Measurements from ENCODE around the gene ARNT2. TPM values are rescaled to one million over a fixed set of nuclear protein-coding genes. Genes with fewer than 3 reads are reported as not detected.

The ARNT2 gene
- polyA plus RNA-seq, 2 of the 4 experiments (the other 2 are of a cell fraction), result 8.9 to 17.0 TPM

DNA sequence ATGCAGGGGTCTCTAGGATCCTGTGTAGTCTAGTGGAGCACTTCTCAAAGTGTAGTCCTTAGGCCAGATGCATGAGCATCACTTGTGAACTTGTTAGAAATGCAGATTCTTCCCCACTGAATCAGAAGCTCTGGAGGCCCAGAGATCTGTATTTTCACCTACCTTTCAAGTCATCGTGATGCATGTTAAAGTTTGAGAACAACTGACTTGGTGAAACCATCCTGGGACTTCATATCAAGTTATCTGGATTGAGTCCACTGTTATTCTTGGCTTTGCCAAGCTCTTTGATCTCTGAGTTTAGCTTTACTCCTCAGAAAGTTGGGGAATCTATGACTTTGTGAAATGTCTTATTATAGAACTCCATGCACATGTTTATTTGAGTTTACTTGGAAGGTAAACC is 78.5 kb downstream of the ARNT2 start:
- peaks cover 15% of the 10 kb centered on the region; the same call in 2 of the 3 replicates for H3K4me1 ChIP-seq
- CTCF ChIA-PET, result interaction anchor here (0.8 to 5.2 kb wide), 11 partner anchors 8 to 783 kb away, joined by 3 to 33 read pairs (median 4); no protein-coding TSS in a partner anchor
- WGBS (ENCODE audit: missing lambda C conversion rate), result 84% methylated on average over 1 of the region's 1 CpG
- no peak overlapping the region for H3K4me3 ChIP-seq
- H3K9me3 ChIP-seq, result no peaks in the 10 kb centered on the region
- H3K27ac ChIP-seq, result no peak overlapping the region
- no peak overlapping the region for H3K4me2 ChIP-seq
- POLR2A ChIA-PET, result no interaction called here
- FAIRE-seq (no peak), DNase-seq (ENCODE audit: low read depth in 1 of 2, low spot score in 1 of 2) (no peak), ATAC-seq (no peak)
- TF ChIP-seq, protein P1, sequence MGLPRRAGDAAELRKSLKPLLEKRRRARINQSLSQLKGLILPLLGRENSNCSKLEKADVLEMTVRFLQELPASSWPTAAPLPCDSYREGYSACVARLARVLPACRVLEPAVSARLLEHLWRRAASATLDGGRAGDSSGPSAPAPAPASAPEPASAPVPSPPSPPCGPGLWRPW (IDR thresholded peaks at IDR 0.05), result no peak
- no peak for TF ChIP-seq HOXA7 (CRISPR knock-in tag; IDR thresholded peaks at IDR 0.05)
- no peak for TF ChIP-seq SREBF2 (IDR thresholded peaks at IDR 0.05)
- TF ChIP-seq, protein P2, sequence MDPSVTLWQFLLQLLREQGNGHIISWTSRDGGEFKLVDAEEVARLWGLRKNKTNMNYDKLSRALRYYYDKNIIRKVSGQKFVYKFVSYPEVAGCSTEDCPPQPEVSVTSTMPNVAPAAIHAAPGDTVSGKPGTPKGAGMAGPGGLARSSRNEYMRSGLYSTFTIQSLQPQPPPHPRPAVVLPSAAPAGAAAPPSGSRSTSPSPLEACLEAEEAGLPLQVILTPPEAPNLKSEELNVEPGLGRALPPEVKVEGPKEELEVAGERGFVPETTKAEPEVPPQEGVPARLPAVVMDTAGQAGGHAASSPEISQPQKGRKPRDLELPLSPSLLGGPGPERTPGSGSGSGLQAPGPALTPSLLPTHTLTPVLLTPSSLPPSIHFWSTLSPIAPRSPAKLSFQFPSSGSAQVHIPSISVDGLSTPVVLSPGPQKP (IDR thresholded peaks at IDR 0.05; ENCODE audit: low read depth, low read length), result no peak
- TF ChIP-seq, protein P3, sequence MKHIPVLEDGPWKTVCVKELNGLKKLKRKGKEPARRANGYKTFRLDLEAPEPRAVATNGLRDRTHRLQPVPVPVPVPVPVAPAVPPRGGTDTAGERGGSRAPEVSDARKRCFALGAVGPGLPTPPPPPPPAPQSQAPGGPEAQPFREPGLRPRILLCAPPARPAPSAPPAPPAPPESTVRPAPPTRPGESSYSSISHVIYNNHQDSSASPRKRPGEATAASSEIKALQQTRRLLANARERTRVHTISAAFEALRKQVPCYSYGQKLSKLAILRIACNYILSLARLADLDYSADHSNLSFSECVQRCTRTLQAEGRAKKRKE (CRISPR knock-in tag; IDR thresholded peaks at IDR 0.05; ENCODE audit: low read depth), result no peak
- TF ChIP-seq JUN (IDR thresholded peaks at IDR 0.05), result no peak
- TF ChIP-seq, protein P4, sequence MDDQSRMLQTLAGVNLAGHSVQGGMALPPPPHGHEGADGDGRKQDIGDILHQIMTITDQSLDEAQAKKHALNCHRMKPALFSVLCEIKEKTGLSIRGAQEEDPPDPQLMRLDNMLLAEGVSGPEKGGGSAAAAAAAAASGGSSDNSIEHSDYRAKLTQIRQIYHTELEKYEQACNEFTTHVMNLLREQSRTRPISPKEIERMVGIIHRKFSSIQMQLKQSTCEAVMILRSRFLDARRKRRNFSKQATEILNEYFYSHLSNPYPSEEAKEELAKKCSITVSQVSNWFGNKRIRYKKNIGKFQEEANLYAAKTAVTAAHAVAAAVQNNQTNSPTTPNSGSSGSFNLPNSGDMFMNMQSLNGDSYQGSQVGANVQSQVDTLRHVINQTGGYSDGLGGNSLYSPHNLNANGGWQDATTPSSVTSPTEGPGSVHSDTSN (IDR thresholded peaks at IDR 0.05), result no peak
- TF ChIP-seq ZC3H11A (IDR thresholded peaks at IDR 0.05), result no peak
- TF ChIP-seq, protein P5, sequence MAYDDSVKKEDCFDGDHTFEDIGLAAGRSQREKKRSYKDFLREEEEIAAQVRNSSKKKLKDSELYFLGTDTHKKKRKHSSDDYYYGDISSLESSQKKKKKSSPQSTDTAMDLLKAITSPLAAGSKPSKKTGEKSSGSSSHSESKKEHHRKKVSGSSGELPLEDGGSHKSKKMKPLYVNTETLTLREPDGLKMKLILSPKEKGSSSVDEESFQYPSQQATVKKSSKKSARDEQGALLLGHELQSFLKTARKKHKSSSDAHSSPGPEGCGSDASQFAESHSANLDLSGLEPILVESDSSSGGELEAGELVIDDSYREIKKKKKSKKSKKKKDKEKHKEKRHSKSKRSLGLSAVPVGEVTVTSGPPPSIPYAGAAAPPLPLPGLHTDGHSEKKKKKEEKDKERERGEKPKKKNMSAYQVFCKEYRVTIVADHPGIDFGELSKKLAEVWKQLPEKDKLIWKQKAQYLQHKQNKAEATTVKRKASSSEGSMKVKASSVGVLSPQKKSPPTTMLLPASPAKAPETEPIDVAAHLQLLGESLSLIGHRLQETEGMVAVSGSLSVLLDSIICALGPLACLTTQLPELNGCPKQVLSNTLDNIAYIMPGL (CRISPR knock-in tag; IDR thresholded peaks at IDR 0.05; ENCODE audit: borderline replicate concordance), result no peak
- TF ChIP-seq, protein P6, sequence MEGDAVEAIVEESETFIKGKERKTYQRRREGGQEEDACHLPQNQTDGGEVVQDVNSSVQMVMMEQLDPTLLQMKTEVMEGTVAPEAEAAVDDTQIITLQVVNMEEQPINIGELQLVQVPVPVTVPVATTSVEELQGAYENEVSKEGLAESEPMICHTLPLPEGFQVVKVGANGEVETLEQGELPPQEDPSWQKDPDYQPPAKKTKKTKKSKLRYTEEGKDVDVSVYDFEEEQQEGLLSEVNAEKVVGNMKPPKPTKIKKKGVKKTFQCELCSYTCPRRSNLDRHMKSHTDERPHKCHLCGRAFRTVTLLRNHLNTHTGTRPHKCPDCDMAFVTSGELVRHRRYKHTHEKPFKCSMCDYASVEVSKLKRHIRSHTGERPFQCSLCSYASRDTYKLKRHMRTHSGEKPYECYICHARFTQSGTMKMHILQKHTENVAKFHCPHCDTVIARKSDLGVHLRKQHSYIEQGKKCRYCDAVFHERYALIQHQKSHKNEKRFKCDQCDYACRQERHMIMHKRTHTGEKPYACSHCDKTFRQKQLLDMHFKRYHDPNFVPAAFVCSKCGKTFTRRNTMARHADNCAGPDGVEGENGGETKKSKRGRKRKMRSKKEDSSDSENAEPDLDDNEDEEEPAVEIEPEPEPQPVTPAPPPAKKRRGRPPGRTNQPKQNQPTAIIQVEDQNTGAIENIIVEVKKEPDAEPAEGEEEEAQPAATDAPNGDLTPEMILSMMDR (IDR thresholded peaks at IDR 0.05), result no peak
- no peak for TF ChIP-seq BHLHE40 (IDR thresholded peaks at IDR 0.05; ENCODE audit: low read depth, low read length)
- TF ChIP-seq, protein P7, sequence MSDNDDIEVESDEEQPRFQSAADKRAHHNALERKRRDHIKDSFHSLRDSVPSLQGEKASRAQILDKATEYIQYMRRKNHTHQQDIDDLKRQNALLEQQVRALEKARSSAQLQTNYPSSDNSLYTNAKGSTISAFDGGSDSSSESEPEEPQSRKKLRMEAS (IDR thresholded peaks at IDR 0.05), result no peak
- no peak for TF ChIP-seq RARB (CRISPR knock-in tag; IDR thresholded peaks at IDR 0.05)
- no peak for TF ChIP-seq HEYL (CRISPR knock-in tag; IDR thresholded peaks at IDR 0.05)
- no peak for TF ChIP-seq FOSL2 (IDR thresholded peaks at IDR 0.05)
- TF ChIP-seq FOSL2 (CRISPR knock-in tag; IDR thresholded peaks at IDR 0.05), result no peak

DNA sequence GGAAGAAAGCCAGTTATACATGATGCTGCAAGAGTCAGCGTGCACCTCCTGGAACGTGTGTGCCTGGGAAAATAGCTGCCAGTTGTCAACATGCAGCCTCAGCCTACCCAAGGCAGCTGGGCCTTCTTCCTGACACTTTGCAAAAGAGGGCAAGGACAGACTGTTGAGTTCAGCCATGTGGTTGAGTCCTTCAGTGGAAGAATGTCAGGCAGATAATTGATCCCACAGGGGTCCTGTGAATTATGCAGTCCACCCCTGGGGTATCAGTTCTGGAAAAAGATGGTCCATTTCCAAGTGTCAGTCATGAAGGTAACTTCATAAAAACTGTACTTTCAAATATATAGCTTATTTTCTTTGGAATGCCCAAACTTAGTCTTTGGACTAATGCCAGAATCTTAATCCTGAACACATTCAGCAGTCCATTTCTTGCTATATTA is 79.6 kb downstream of the ARNT2 start:
- no peaks in the 10 kb centered on the region for H3K9me3 ChIP-seq
- H3K27ac ChIP-seq, result no peak overlapping the region
- H3K4me1 ChIP-seq, result peaks cover 21% of the 10 kb centered on the region
- POLR2A ChIA-PET, result no interaction called here
- 96% methylated on average over 2 of the region's 2 CpGs for WGBS (ENCODE audit: missing lambda C conversion rate)
- CTCF ChIA-PET, result interaction anchor here (1.4 to 5.2 kb wide), 6 partner anchors 10 to 295 kb away, joined by 3 to 33 read pairs (median 10); partner anchors contain the start of gene CEMIP
- ATAC-seq (no peak), DNase-seq (ENCODE audit: low read depth in 1 of 2, low spot score in 1 of 2) (no peak), FAIRE-seq (no peak)
- no peak overlapping the region for H3K4me2 ChIP-seq
- H3K4me3 ChIP-seq, result no peak overlapping the region
- no peak for TF ChIP-seq TP53 (CRISPR knock-in tag; IDR thresholded peaks at IDR 0.05)
- TF ChIP-seq, protein P4 (IDR thresholded peaks at IDR 0.05), result no peak
- TF ChIP-seq ESRRA (IDR thresholded peaks at IDR 0.05; ENCODE audit: borderline replicate concordance, low read length), result no peak
- TF ChIP-seq, protein P1 (IDR thresholded peaks at IDR 0.05), result no peak
- TF ChIP-seq, protein P8, sequence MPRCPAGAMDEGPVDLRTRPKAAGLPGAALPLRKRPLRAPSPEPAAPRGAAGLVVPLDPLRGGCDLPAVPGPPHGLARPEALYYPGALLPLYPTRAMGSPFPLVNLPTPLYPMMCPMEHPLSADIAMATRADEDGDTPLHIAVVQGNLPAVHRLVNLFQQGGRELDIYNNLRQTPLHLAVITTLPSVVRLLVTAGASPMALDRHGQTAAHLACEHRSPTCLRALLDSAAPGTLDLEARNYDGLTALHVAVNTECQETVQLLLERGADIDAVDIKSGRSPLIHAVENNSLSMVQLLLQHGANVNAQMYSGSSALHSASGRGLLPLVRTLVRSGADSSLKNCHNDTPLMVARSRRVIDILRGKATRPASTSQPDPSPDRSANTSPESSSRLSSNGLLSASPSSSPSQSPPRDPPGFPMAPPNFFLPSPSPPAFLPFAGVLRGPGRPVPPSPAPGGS (IDR thresholded peaks at IDR 0.05), result no peak
- no peak for TF ChIP-seq ZFP36 (IDR thresholded peaks at IDR 0.05; ENCODE audit: borderline replicate concordance, partially characterized antibody)
- TF ChIP-seq NPAS2 (CRISPR knock-in tag; IDR thresholded peaks at IDR 0.05; ENCODE audit: borderline replicate concordance), result no peak
- TF ChIP-seq ZSCAN20 (CRISPR knock-in tag; IDR thresholded peaks at IDR 0.05), result no peak
- no peak for TF ChIP-seq RAD21 (conservative IDR thresholded peaks at IDR 0.05 in 1 of 2, IDR thresholded peaks at IDR 0.05 in 1 of 2)
- TF ChIP-seq FOXS1 (CRISPR knock-in tag; IDR thresholded peaks at IDR 0.05), result no peak
- TF ChIP-seq HDAC2 (IDR thresholded peaks at IDR 0.05), result no peak

Measured in A549 (cell line).